Stimulated activated effector memory CD8-positive, alpha-beta T cell treated with anti-CD3 and anti-CD28 coated beads, Interleukin-12 subunit alpha, Interleukin-12 subunit beta, amount 100 ng/mL, for 72 hours (primary cell): Measurements from ENCODE around the gene FBXW7.

Experiments used
- ATAC-seq: fragments of 150-1000 bp; cut with Tn5 transposase; 2 replicates; pipeline ENCODE4 v1.10.0; 2021
- DNase-seq, 2 donors: peaks; one replicate each; pipeline ENCODE4 v3.0.0; 2021 to 2022; ENCODE audit warnings: low spot score in 2 of 2
- H3K27ac Mint-ChIP-seq: one replicate; pipeline ENCODE4 v1.8.0; 2022; ENCODE audit warnings: mild to moderate bottlenecking, mixed read lengths
- H3K36me3 Mint-ChIP-seq: one replicate; pipeline ENCODE4 v1.8.0; 2022; ENCODE audit warnings: mild to moderate bottlenecking, mixed read lengths
- H3K4me1 Mint-ChIP-seq: one replicate; pipeline ENCODE4 v1.8.0; 2022; ENCODE audit warnings: mixed read lengths
- H3K4me3 Mint-ChIP-seq: one replicate; pipeline ENCODE4 v1.8.0; 2022; ENCODE audit warnings: mild to moderate bottlenecking, mixed read lengths
- H3K9me3 Mint-ChIP-seq: one replicate; pipeline ENCODE4 v1.8.0; 2022; ENCODE audit warnings: mixed read lengths

The FBXW7 gene

GRCh38 chr4:152535903-152536544 lies at the start of gene FBXW7:
TSS of gene FBXW7 (minus strand) at chr4:152536092. CDS start at chr4:152411803, 124,289 bp downstream.
- DNase-seq (peak; percentile 99 to 100), ATAC-seq (peak; percentile 89)
- H3K9me3 Mint-ChIP-seq, result no peaks in the 10 kb centered on the region
- H3K4me3 Mint-ChIP-seq, result peak within 1 kb of the TSS; percentile 99
- peaks cover 40% of the 10 kb centered on the region for H3K36me3 Mint-ChIP-seq
- H3K27ac Mint-ChIP-seq, result peak within 1 kb of the TSS; percentile 98
- H3K4me1 Mint-ChIP-seq, result peaks cover 56% of the 10 kb centered on the region

GRCh38 chr4:152585023-152585441 lies 49.1 kb upstream of the FBXW7 start:
- no peaks in the 10 kb centered on the region for H3K36me3 Mint-ChIP-seq
- ATAC-seq (peak; percentile 44), DNase-seq (no peak)

GRCh38 chr4:152581536-152582160 lies 45.8 kb upstream of the FBXW7 start:
- no peak for ATAC-seq
- peaks cover 7% of the 10 kb centered on the region for H3K4me1 Mint-ChIP-seq
- H3K9me3 Mint-ChIP-seq, result no peaks in the 10 kb centered on the region
- no peak overlapping the region for H3K4me3 Mint-ChIP-seq
- no peak overlapping the region for H3K27ac Mint-ChIP-seq
- DNase-seq, result no peak
- H3K36me3 Mint-ChIP-seq, result no peaks in the 10 kb centered on the region

More at GRCh38 chr4:152585023-152585441, 49.1 kb upstream of the FBXW7 start:
- H3K4me1 Mint-ChIP-seq, result peaks cover 7% of the 10 kb centered on the region
- H3K9me3 Mint-ChIP-seq, result no peaks in the 10 kb centered on the region
- peak overlapping the region; percentile 84 for H3K27ac Mint-ChIP-seq
- H3K4me3 Mint-ChIP-seq, result peak overlapping the region; percentile 51

- H3K4me3 Mint-ChIP-seq, result no peak overlapping the region
- DNase-seq (no peak), ATAC-seq (no peak)
- H3K9me3 Mint-ChIP-seq, result no peaks in the 10 kb centered on the region
- no peaks in the 10 kb centered on the region for H3K36me3 Mint-ChIP-seq
- H3K27ac Mint-ChIP-seq, result no peak overlapping the region
- H3K4me1 Mint-ChIP-seq, result peaks cover 2% of the 10 kb centered on the region
These were observed 44.0 kb upstream of the FBXW7 start for GRCh38 chr4:152579916-152580315.

GRCh38 chr4:152579107-152579764 lies 43.3 kb upstream of the FBXW7 start:
- H3K4me1 Mint-ChIP-seq, result no peaks in the 10 kb centered on the region
- no peak overlapping the region for H3K27ac Mint-ChIP-seq
- no peak for ATAC-seq
- H3K9me3 Mint-ChIP-seq, result no peaks in the 10 kb centered on the region
- no peak for DNase-seq
- no peaks in the 10 kb centered on the region for H3K36me3 Mint-ChIP-seq
- H3K4me3 Mint-ChIP-seq, result no peak overlapping the region

GRCh38 chr4:152578670-152579069 lies 42.8 kb upstream of the FBXW7 start:
- ATAC-seq (no peak), DNase-seq (no peak)
- Mint-ChIP-seq H3K9me3 (no peaks in the 10 kb centered on the region), H3K36me3 (no peaks in the 10 kb centered on the region), H3K4me1 (no peaks in the 10 kb centered on the region), H3K4me3 (no peak overlapping the region), H3K27ac (no peak overlapping the region)

- Mint-ChIP-seq H3K4me3 (no peak overlapping the region), H3K27ac (no peak overlapping the region), H3K4me1 (no peaks in the 10 kb centered on the region), H3K36me3 (no peaks in the 10 kb centered on the region), H3K9me3 (no peaks in the 10 kb centered on the region)
- ATAC-seq (no peak), DNase-seq (no peak)
These were observed 42.0 kb upstream of the FBXW7 start for GRCh38 chr4:152577708-152578396.

GRCh38 chr4:152575533-152575932 lies 39.6 kb upstream of the FBXW7 start:
- H3K9me3 Mint-ChIP-seq, result no peaks in the 10 kb centered on the region
- no peaks in the 10 kb centered on the region for H3K4me1 Mint-ChIP-seq
- DNase-seq, result no peak
- no peak overlapping the region for H3K27ac Mint-ChIP-seq
- no peaks in the 10 kb centered on the region for H3K36me3 Mint-ChIP-seq
- H3K4me3 Mint-ChIP-seq, result no peak overlapping the region
- ATAC-seq, result no peak

- no peak overlapping the region for H3K27ac Mint-ChIP-seq
- ATAC-seq (no peak), DNase-seq (no peak)
- no peaks in the 10 kb centered on the region for H3K36me3 Mint-ChIP-seq
- no peak overlapping the region for H3K4me3 Mint-ChIP-seq
- H3K4me1 Mint-ChIP-seq, result no peaks in the 10 kb centered on the region
- H3K9me3 Mint-ChIP-seq, result no peaks in the 10 kb centered on the region
These were observed 38.0 kb upstream of the FBXW7 start for GRCh38 chr4:152573861-152574260.

- Mint-ChIP-seq H3K36me3 (no peaks in the 10 kb centered on the region), H3K9me3 (no peaks in the 10 kb centered on the region), H3K27ac (no peak overlapping the region), H3K4me3 (no peak overlapping the region), H3K4me1 (no peaks in the 10 kb centered on the region)
- DNase-seq (no peak), ATAC-seq (no peak)
These were observed 36.7 kb upstream of the FBXW7 start for GRCh38 chr4:152572417-152573086.

GRCh38 chr4:152571770-152572169 lies 35.9 kb upstream of the FBXW7 start:
- H3K4me1 Mint-ChIP-seq, result no peaks in the 10 kb centered on the region
- ATAC-seq (no peak), DNase-seq (no peak)
- H3K4me3 Mint-ChIP-seq, result no peak overlapping the region
- no peaks in the 10 kb centered on the region for H3K36me3 Mint-ChIP-seq
- H3K9me3 Mint-ChIP-seq, result no peaks in the 10 kb centered on the region
- no peak overlapping the region for H3K27ac Mint-ChIP-seq

GRCh38 chr4:152571296-152571695 lies 35.4 kb upstream of the FBXW7 start:
- H3K36me3 Mint-ChIP-seq, result no peaks in the 10 kb centered on the region
- H3K4me1 Mint-ChIP-seq, result no peaks in the 10 kb centered on the region
- ATAC-seq (no peak), DNase-seq (no peak)
- no peaks in the 10 kb centered on the region for H3K9me3 Mint-ChIP-seq
- no peak overlapping the region for H3K4me3 Mint-ChIP-seq
- no peak overlapping the region for H3K27ac Mint-ChIP-seq

- ATAC-seq, result no peak
- Mint-ChIP-seq H3K36me3 (no peaks in the 10 kb centered on the region), H3K27ac (no peak overlapping the region), H3K4me3 (no peak overlapping the region), H3K9me3 (no peaks in the 10 kb centered on the region), H3K4me1 (peaks cover 4% of the 10 kb centered on the region)
- DNase-seq, result no peak
These were observed 29.4 kb upstream of the FBXW7 start for GRCh38 chr4:152565333-152565732.

- Mint-ChIP-seq H3K36me3 (no peaks in the 10 kb centered on the region), H3K27ac (no peak overlapping the region), H3K9me3 (no peaks in the 10 kb centered on the region), H3K4me1 (peaks cover 4% of the 10 kb centered on the region), H3K4me3 (no peak overlapping the region)
- ATAC-seq, result no peak
- no peak for DNase-seq
These were observed 28.4 kb upstream of the FBXW7 start for GRCh38 chr4:152564336-152564735.

GRCh38 chr4:152563209-152563608 lies 27.3 kb upstream of the FBXW7 start:
- Mint-ChIP-seq H3K36me3 (no peaks in the 10 kb centered on the region), H3K9me3 (no peaks in the 10 kb centered on the region), H3K4me1 (peaks cover 9% of the 10 kb centered on the region), H3K4me3 (no peak overlapping the region), H3K27ac (no peak overlapping the region)
- ATAC-seq (no peak), DNase-seq (no peak)
